MM.1S (cell line): ENCODE results near the gene ITGB2.

Experiments
- DNase-seq: peaks from one replicate; pipeline ENCODE4 v3.0.0-alpha.2; 2015
- H2AFZ ChIP-seq: fragments of 300-600 bp; sonication (generic); 2 replicates; pipeline ENCODE4 v1.6.0; 2016; ENCODE audit warnings: antibody characterized with exemption, low read length
- H3F3A ChIP-seq: fragments of 300-600 bp; sonication (generic); 2 replicates; pipeline ENCODE4 v1.6.1; 2016; ENCODE audit warnings: mild to moderate bottlenecking, antibody characterized with exemption, low read length, moderate library complexity, mixed read lengths; ENCODE audit not compliant: insufficient read depth
- H3K27ac ChIP-seq: fragments of 300-600 bp; sonication (generic); 2 replicates; pipeline ENCODE4 v1.5.1; 2016; ENCODE audit warnings: mild to moderate bottlenecking, low read length
- H3K27me3 ChIP-seq: fragments of 300-600 bp; sonication (generic); replicated peaks from 2 replicates; pipeline ENCODE4 v1.6.0; 2016; ENCODE audit warnings: low read length; ENCODE audit not compliant: insufficient read depth
- H3K36me3 ChIP-seq: fragments of 300-600 bp; sonication (generic); replicated peaks from 2 replicates; pipeline ENCODE4 v1.6.1; 2016; ENCODE audit warnings: mild to moderate bottlenecking, low read length, mixed read lengths; ENCODE audit not compliant: insufficient read depth
- H3K4me1 ChIP-seq: fragments of 300-600 bp; sonication (generic); 2 replicates; pipeline ENCODE4 v1.6.1; 2016; ENCODE audit warnings: low read length, mixed read lengths
- H3K4me2 ChIP-seq: fragments of 300-600 bp; sonication (generic); 2 replicates; pipeline ENCODE4 v1.6.0; 2016; ENCODE audit warnings: low read depth, low read length
- H3K4me3 ChIP-seq: fragments of 300-600 bp; sonication (generic); 2 replicates; pipeline ENCODE4 v1.5.1; 2016; ENCODE audit warnings: low read length, mixed read lengths
- H3K79me2 ChIP-seq: fragments of 300-600 bp; sonication (generic); 2 replicates; pipeline ENCODE4 v1.6.1; 2016; ENCODE audit warnings: mixed run types, low read length, mixed read lengths
- H3K9ac ChIP-seq: fragments of 300-600 bp; sonication (generic); 2 replicates; pipeline ENCODE4 v1.6.1; 2016; ENCODE audit warnings: low read length, mixed read lengths
- H3K9me2 ChIP-seq: fragments of 300-600 bp; sonication (generic); replicated peaks from 2 replicates; pipeline ENCODE4 v1.6.1; 2016; ENCODE audit warnings: mild to moderate bottlenecking, low read length, mixed read lengths; ENCODE audit not compliant: insufficient read depth
- H3K9me3 ChIP-seq: fragments of 300-600 bp; sonication (generic); replicated peaks from 2 replicates; pipeline ENCODE4 v1.6.1; 2016; ENCODE audit warnings: mild to moderate bottlenecking, low read length, mixed read lengths; ENCODE audit not compliant: insufficient read depth
- H4K20me1 ChIP-seq: fragments of 300-600 bp; sonication (generic); 2 replicates; pipeline ENCODE4 v1.6.1; 2016; ENCODE audit warnings: mild to moderate bottlenecking, low read length, moderate library complexity, mixed read lengths; ENCODE audit not compliant: insufficient read depth
- EZH2 ChIP-seq: fragments of 300-600 bp; sonication (generic); optimal IDR thresholded peaks from 2 replicates; pipeline ENCODE3; 2017; ENCODE audit warnings: low read depth, mild to moderate bottlenecking, antibody characterized with exemption, low read length, mixed read lengths
- EZH2phosphoT487 ChIP-seq: fragments of 300-600 bp; sonication (generic); IDR thresholded peaks from 2 replicates; pipeline ENCODE4 v1.6.1; 2018; ENCODE audit warnings: antibody characterized with exemption, low read length
- TF ChIP-seq, protein P1 (sequence below): fragments of 300-600 bp; sonication (generic); IDR thresholded peaks from 2 replicates; pipeline ENCODE4 v1.5.1; 2016; ENCODE audit warnings: antibody characterized with exemption, low read length, mixed read lengths

Gene ITGB2

GRCh38 chr21:44867999-44868700 is 52.5 kb downstream of the ITGB2 start:
- H4K20me1 ChIP-seq = peaks cover 16% of the 10 kb centered on the region
- no peaks in the 10 kb centered on the region for H3K36me3 ChIP-seq
- H3F3A ChIP-seq = no peaks in the 10 kb centered on the region
- H3K9me2 ChIP-seq = no peaks in the 10 kb centered on the region
- DNase-seq = no peak
- H3K4me1 ChIP-seq = peaks cover 20% of the 10 kb centered on the region
- TF ChIP-seq, protein P1, sequence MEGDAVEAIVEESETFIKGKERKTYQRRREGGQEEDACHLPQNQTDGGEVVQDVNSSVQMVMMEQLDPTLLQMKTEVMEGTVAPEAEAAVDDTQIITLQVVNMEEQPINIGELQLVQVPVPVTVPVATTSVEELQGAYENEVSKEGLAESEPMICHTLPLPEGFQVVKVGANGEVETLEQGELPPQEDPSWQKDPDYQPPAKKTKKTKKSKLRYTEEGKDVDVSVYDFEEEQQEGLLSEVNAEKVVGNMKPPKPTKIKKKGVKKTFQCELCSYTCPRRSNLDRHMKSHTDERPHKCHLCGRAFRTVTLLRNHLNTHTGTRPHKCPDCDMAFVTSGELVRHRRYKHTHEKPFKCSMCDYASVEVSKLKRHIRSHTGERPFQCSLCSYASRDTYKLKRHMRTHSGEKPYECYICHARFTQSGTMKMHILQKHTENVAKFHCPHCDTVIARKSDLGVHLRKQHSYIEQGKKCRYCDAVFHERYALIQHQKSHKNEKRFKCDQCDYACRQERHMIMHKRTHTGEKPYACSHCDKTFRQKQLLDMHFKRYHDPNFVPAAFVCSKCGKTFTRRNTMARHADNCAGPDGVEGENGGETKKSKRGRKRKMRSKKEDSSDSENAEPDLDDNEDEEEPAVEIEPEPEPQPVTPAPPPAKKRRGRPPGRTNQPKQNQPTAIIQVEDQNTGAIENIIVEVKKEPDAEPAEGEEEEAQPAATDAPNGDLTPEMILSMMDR = no peak
- TF ChIP-seq EZH2phosphoT487 = no peak
- no peak for TF ChIP-seq EZH2
- H3K27me3 ChIP-seq = no peaks in the 10 kb centered on the region
- no peak overlapping the region for H3K27ac ChIP-seq
- H3K4me3 ChIP-seq = no peak overlapping the region
- H3K4me2 ChIP-seq = no peak overlapping the region
- H3K79me2 ChIP-seq = peaks cover 94% of the 10 kb centered on the region
- H3K9me3 ChIP-seq = no peaks in the 10 kb centered on the region
- no peak overlapping the region for H2AFZ ChIP-seq
- H3K9ac ChIP-seq = no peak overlapping the region

- Histone ChIP-seq H3K9me2 (no peaks in the 10 kb centered on the region), H3K4me2 (no peak overlapping the region), H3K27me3 (no peaks in the 10 kb centered on the region), H3K4me1 (peaks cover 17% of the 10 kb centered on the region), H3K27ac (no peak overlapping the region), H3K4me3 (no peak overlapping the region), H4K20me1 (peaks cover 16% of the 10 kb centered on the region), H3K9ac (no peak overlapping the region), H3K79me2 (peaks cover 94% of the 10 kb centered on the region), H3F3A (no peaks in the 10 kb centered on the region), H3K36me3 (no peaks in the 10 kb centered on the region), H3K9me3 (no peaks in the 10 kb centered on the region), H2AFZ (no peak overlapping the region)
- no peak for TF ChIP-seq EZH2phosphoT487
- no peak for DNase-seq
Measured at GRCh38 chr21:44867464-44867863, 53.2 kb downstream of the ITGB2 start.

GRCh38 chr21:44866780-44867179 is 53.9 kb downstream of the ITGB2 start:
- H4K20me1 ChIP-seq = peaks cover 12% of the 10 kb centered on the region; the same call in 1 of the 2 replicates
- H3F3A ChIP-seq = no peaks in the 10 kb centered on the region
- H3K27me3 ChIP-seq = no peaks in the 10 kb centered on the region
- H3K4me3 ChIP-seq = no peak overlapping the region
- H3K9ac ChIP-seq = no peak overlapping the region
- H3K4me2 ChIP-seq = no peak overlapping the region
- H3K27ac ChIP-seq = no peak overlapping the region
- no peaks in the 10 kb centered on the region for H3K36me3 ChIP-seq
- peaks cover 10% of the 10 kb centered on the region for H3K4me1 ChIP-seq
- H3K9me2 ChIP-seq = no peaks in the 10 kb centered on the region
- TF ChIP-seq EZH2 = no peak
- no peak for TF ChIP-seq EZH2phosphoT487
- TF ChIP-seq, protein P1 = no peak
- H2AFZ ChIP-seq = no peak overlapping the region
- H3K79me2 ChIP-seq = peaks cover 94% of the 10 kb centered on the region
- no peaks in the 10 kb centered on the region for H3K9me3 ChIP-seq
- no peak for DNase-seq

GRCh38 chr21:44865561-44866280 is 55.0 kb downstream of the ITGB2 start:
- no peaks in the 10 kb centered on the region for H3K27me3 ChIP-seq
- DNase-seq = peak; percentile 32
- peaks cover 90% of the 10 kb centered on the region for H3K79me2 ChIP-seq
- peaks cover 6% of the 10 kb centered on the region; the same call in 1 of the 2 replicates for H4K20me1 ChIP-seq
- no peak overlapping the region for H2AFZ ChIP-seq
- H3K4me3 ChIP-seq = no peak overlapping the region
- no peaks in the 10 kb centered on the region for H3K9me2 ChIP-seq
- H3K36me3 ChIP-seq = no peaks in the 10 kb centered on the region
- no peak overlapping the region for H3K27ac ChIP-seq
- H3K9ac ChIP-seq = no peak overlapping the region
- no peaks in the 10 kb centered on the region for H3F3A ChIP-seq
- H3K4me1 ChIP-seq = peaks cover 10% of the 10 kb centered on the region
- no peak for TF ChIP-seq EZH2
- TF ChIP-seq, protein P1 = no peak
- no peak for TF ChIP-seq EZH2phosphoT487
- no peak overlapping the region for H3K4me2 ChIP-seq
- no peaks in the 10 kb centered on the region for H3K9me3 ChIP-seq
